ENCODE measurements around the gene MXRA7.

GRCh38 chr17:76713765-76714164 lies 3.0 kb upstream of the MXRA7 start:
- no peak for TF ChIP-seq POLR2A (IDR thresholded peaks at IDR 0.05)
- TF ChIP-seq, protein P1, sequence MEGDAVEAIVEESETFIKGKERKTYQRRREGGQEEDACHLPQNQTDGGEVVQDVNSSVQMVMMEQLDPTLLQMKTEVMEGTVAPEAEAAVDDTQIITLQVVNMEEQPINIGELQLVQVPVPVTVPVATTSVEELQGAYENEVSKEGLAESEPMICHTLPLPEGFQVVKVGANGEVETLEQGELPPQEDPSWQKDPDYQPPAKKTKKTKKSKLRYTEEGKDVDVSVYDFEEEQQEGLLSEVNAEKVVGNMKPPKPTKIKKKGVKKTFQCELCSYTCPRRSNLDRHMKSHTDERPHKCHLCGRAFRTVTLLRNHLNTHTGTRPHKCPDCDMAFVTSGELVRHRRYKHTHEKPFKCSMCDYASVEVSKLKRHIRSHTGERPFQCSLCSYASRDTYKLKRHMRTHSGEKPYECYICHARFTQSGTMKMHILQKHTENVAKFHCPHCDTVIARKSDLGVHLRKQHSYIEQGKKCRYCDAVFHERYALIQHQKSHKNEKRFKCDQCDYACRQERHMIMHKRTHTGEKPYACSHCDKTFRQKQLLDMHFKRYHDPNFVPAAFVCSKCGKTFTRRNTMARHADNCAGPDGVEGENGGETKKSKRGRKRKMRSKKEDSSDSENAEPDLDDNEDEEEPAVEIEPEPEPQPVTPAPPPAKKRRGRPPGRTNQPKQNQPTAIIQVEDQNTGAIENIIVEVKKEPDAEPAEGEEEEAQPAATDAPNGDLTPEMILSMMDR (IDR thresholded peaks at IDR 0.05 in 4 of 5, conservative IDR thresholded peaks at IDR 0.05 in 1 of 5), result no peak

Measured in gastrocnemius medialis (tissue), 4 donors.